ENCODE results near the gene RNF13.

RNF13 gene

GRCh38 chr3:149983628-149984027, 170.6 kb downstream of the RNF13 start:
- DNase-seq (ENCODE audit: low read depth): no peak
- TF ChIP-seq, protein P1, sequence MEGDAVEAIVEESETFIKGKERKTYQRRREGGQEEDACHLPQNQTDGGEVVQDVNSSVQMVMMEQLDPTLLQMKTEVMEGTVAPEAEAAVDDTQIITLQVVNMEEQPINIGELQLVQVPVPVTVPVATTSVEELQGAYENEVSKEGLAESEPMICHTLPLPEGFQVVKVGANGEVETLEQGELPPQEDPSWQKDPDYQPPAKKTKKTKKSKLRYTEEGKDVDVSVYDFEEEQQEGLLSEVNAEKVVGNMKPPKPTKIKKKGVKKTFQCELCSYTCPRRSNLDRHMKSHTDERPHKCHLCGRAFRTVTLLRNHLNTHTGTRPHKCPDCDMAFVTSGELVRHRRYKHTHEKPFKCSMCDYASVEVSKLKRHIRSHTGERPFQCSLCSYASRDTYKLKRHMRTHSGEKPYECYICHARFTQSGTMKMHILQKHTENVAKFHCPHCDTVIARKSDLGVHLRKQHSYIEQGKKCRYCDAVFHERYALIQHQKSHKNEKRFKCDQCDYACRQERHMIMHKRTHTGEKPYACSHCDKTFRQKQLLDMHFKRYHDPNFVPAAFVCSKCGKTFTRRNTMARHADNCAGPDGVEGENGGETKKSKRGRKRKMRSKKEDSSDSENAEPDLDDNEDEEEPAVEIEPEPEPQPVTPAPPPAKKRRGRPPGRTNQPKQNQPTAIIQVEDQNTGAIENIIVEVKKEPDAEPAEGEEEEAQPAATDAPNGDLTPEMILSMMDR (conservative IDR thresholded peaks at IDR 0.05; ENCODE audit: low read depth, low read length): no peak
- H3K4me3 ChIP-seq (ENCODE audit: low read depth, low read length): no peak overlapping the region

GRCh38 chr3:149989307-149989706, 176.3 kb downstream of the RNF13 start:
- no peak overlapping the region for H3K4me3 ChIP-seq (ENCODE audit: low read depth, low read length)
- TF ChIP-seq, protein P1 (conservative IDR thresholded peaks at IDR 0.05; ENCODE audit: low read depth, low read length): no peak
- DNase-seq (ENCODE audit: low read depth): no peak

DNA sequence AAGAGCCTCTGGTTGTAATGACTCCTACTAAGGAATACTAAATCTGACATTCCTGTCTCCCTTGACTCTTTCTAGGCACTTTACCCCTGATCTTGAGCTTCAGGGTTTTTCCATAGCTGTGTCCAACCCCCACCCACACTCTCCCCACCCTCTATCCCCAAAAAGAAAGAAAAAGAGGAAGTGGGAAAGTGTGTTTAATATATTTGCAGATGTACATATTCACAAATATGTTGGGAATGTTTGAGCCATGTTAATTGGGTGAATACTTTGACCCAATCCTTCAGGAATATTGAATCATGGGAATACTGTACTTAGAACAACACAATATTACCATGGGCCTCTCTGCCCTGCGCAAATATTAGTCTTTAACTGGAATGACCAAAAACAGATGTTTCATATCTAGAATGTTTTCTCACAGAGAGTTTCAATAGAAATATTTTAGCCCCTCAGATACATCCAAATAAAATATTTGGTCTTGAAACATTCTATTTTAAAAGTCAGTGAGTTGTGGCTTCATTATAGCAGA, 177.5 kb downstream of the RNF13 start:
- no peak overlapping the region for H3K4me3 ChIP-seq (ENCODE audit: low read depth, low read length)
- TF ChIP-seq, protein P1 (conservative IDR thresholded peaks at IDR 0.05; ENCODE audit: low read depth, low read length): no peak
- DNase-seq (ENCODE audit: low read depth): no peak

DNA sequence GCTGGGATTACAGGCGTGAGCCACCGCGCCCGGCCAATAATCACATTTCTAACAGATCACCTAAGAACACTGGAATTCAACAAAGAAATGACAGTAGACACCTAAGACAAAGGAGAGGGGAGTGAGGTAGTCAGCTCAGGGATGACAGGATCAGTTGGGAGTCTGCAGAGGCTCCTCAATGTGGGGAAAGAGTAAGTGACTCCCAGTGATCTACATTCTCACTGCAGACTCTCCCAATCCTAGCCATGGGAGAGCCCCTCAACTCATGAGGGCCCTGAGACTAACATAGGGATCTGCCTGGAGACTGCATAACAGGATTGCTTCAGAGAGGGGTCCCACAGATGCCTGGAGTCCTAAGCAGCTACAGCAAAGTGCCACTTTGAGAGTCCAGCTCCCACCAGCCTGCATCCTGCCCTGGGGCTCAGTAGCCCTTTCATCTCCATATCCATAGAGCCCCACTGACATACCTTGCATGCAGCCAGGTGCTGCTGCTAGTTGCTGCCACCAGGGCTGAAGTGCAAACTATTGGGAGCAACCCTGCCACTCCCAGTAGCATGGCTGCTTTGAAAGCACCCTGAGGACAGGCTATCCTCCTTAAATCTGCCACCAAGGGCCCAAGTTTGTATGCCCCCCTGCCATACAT, 179.5 kb downstream of the RNF13 start:
- no peak overlapping the region for H3K4me3 ChIP-seq (ENCODE audit: low read depth, low read length)
- no peak for DNase-seq (ENCODE audit: low read depth)
- TF ChIP-seq, protein P1 (conservative IDR thresholded peaks at IDR 0.05; ENCODE audit: low read depth, low read length): no peak

DNA sequence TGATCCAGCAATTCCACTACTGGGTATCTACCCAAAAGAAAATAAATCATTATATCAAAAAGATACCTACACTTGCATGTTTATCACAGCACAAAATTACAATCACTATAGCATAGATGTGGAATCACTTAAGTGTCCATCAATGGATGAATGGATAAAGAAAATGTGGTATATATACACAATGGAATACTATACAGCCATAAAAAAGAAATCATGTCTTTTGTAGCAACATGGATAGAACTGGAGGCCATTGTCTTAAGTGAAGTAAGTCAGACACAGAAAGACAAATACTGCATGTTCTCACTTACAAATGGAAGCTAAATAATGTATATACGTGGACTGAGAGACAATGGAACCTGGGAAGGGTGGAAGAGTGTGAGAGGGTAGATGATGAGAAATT, 185.9 kb downstream of the RNF13 start:
- DNase-seq (ENCODE audit: low read depth): no peak
- TF ChIP-seq, protein P1 (conservative IDR thresholded peaks at IDR 0.05; ENCODE audit: low read depth, low read length): no peak

DNA sequence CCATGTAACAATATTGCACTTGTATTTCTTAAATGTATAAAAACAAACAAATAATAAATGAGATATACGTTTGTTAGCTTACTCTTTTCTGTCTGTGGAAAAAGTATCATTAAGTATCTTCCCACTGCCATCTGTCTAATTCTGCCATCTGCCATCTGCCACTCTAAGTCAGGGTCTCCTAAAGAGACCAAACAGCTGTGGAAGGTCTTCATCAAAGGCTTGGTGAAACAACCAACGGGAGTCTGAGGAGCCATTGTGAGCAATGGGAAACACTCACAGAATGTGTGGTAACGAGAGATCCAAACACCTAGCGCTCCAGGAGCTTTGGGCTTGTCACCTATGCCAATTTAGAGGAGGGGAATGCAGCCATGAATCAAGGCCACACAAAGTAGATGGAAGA, 186.4 kb downstream of the RNF13 start:
- DNase-seq (ENCODE audit: low read depth): no peak
- TF ChIP-seq, protein P1 (conservative IDR thresholded peaks at IDR 0.05; ENCODE audit: low read depth, low read length): no peak
- no peak overlapping the region for H3K4me3 ChIP-seq (ENCODE audit: low read depth, low read length)

More for the DNA sequence above, 185.9 kb downstream of the RNF13 start:
- no peak overlapping the region for H3K4me3 ChIP-seq (ENCODE audit: low read depth, low read length)

DNA sequence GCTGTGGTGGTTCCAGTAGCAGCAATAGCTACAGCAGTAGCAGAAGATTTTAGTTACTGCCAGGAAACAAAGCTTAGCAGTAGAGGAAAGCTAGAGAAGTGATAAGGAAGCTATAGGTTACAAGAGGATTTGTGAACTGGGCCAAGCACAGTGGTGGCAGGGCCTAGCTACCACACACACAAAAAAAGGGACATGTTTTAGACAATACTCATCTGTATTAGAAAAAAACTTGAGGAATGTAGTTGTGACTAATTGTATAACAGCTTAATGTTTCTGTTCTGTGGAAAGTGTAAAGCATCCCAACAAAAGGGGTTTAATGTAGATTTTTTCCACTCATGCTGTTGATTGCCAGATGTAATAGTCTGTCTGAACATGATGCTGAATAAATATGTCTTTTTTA, 187.6 kb downstream of the RNF13 start:
- no peak for DNase-seq (ENCODE audit: low read depth)

More for the DNA sequence above, 187.6 kb downstream of the RNF13 start:
- TF ChIP-seq, protein P1 (conservative IDR thresholded peaks at IDR 0.05; ENCODE audit: low read depth, low read length): no peak
- H3K4me3 ChIP-seq (ENCODE audit: low read depth, low read length): no peak overlapping the region

Data from choroid plexus epithelial cell (primary cell).